Activated CD4-positive, alpha-beta T cell treated with anti-CD3 and anti-CD28 coated beads for 36 hours (primary cell): ENCODE measurements around the gene TNP2. TPM values are rescaled to one million over a fixed set of nuclear protein-coding genes. Genes with fewer than 3 reads are reported as not detected.
"Not testable (repeated sequence)": the region's sequence is repeated elsewhere in the genome, so short reads cannot be mapped to it uniquely, and the experiment has no call there.

Source experiments
- ATAC-seq: fragments of 200-7000 bp; cut with Tn5 transposase; one replicate; pipeline ENCODE4 v1.10.0; 2021; ENCODE audit warnings: mild to moderate bottlenecking, moderate library complexity
- CTCF ChIA-PET: fragments of 350-600 bp; sonication (Branson Sonifier 250); formaldehyde crosslinking; loops from one replicate; lab custom pipeline; 2021; ENCODE audit warnings: antibody characterized with exemption; lab: Charles Lee
- POLR2A ChIA-PET: fragments of 350-600 bp; sonication (Branson Sonifier 250); formaldehyde crosslinking; loops from one replicate; lab custom pipeline; 2021; ENCODE audit warnings: antibody characterized with exemption, inconsistent platforms; lab: Charles Lee
- DNase-seq: peaks from one replicate; pipeline ENCODE4 v3.0.0-alpha.2; 2020
- H3K27ac Mint-ChIP-seq: one replicate; pipeline ENCODE4 v1.8.0; 2021; ENCODE audit warnings: mixed read lengths
- H3K27me3 Mint-ChIP-seq: one replicate; pipeline ENCODE4 v1.8.0; 2021; ENCODE audit warnings: mixed read lengths
- H3K36me3 Mint-ChIP-seq: one replicate; pipeline ENCODE4 v1.8.0; 2021; ENCODE audit warnings: low read depth, mixed read lengths
- H3K4me1 Mint-ChIP-seq: one replicate; pipeline ENCODE4 v1.8.0; 2021; ENCODE audit warnings: mixed read lengths
- H3K4me3 Mint-ChIP-seq: one replicate; pipeline ENCODE4 v1.8.0; 2021; ENCODE audit warnings: mild to moderate bottlenecking, moderate library complexity, mixed read lengths
- H3K9me3 Mint-ChIP-seq: one replicate; pipeline ENCODE4 v1.8.0; 2021; ENCODE audit warnings: low read depth, mixed read lengths
- intact Hi-C, 2 experiments: fragments of 100-400 bp; cut with DNase I in 1 of 2; cut with micrococcal nuclease in 1 of 2; formaldehyde crosslinking; loops; one replicate each; pipeline versions ENCODE4 v1.14.2 to v1.15.1; 2022 to 2024; cut with DNase I, micrococcal nuclease
- total RNA-seq, 2 experiments: library from RNA; stranded (reverse); gene quantifications; one replicate each; pipeline ENCODE4 v1.2.3, GENCODE V29; 2021

Gene TNP2
- total RNA-seq, 2 experiments from 2014 or later = not detected

GRCh38 chr16:11290102-11290893 is 21.2 kb upstream of the TNP2 start:
- CTCF ChIA-PET = no interaction called here
- peaks cover 2% of the 10 kb centered on the region for H3K27me3 Mint-ChIP-seq
- H3K36me3 Mint-ChIP-seq = no peaks in the 10 kb centered on the region
- no peak for ATAC-seq
- intact Hi-C loops = no loop called here
- H3K9me3 Mint-ChIP-seq = no peaks in the 10 kb centered on the region
- H3K4me3 Mint-ChIP-seq = no peak overlapping the region
- DNase-seq = no peak
- no peak overlapping the region for H3K27ac Mint-ChIP-seq
- POLR2A ChIA-PET = no interaction called here
- peaks cover 20% of the 10 kb centered on the region for H3K4me1 Mint-ChIP-seq

GRCh38 chr16:11289696-11290095 is 20.6 kb upstream of the TNP2 start:
- POLR2A ChIA-PET, intact Hi-C loops, CTCF ChIA-PET, H3K4me3 Mint-ChIP-seq, H3K9me3 Mint-ChIP-seq, H3K27ac Mint-ChIP-seq, ATAC-seq, H3K36me3 Mint-ChIP-seq, H3K27me3 Mint-ChIP-seq, DNase-seq: not testable (repeated sequence)
- peaks cover 22% of the 10 kb centered on the region for H3K4me1 Mint-ChIP-seq

- CTCF ChIA-PET = no interaction called here
- Mint-ChIP-seq H3K9me3 (no peaks in the 10 kb centered on the region), H3K27me3 (peaks cover 2% of the 10 kb centered on the region), H3K4me3 (no peak overlapping the region), H3K4me1 (peaks cover 22% of the 10 kb centered on the region), H3K27ac (no peak overlapping the region), H3K36me3 (no peaks in the 10 kb centered on the region)
- DNase-seq (no peak), ATAC-seq (no peak)
- intact Hi-C loops = no loop called here
- POLR2A ChIA-PET = no interaction called here
These were observed 20.1 kb upstream of the TNP2 start for GRCh38 chr16:11289202-11289601.

- ChIA-PET POLR2A (no interaction called here), CTCF (interaction anchor here (0.7 kb wide), 1 partner anchor 68 kb away, joined by 3 read pairs; no protein-coding TSS in a partner anchor)
- Mint-ChIP-seq H3K9me3 (no peaks in the 10 kb centered on the region), H3K4me3 (no peak overlapping the region), H3K4me1 (peaks cover 22% of the 10 kb centered on the region), H3K36me3 (no peaks in the 10 kb centered on the region), H3K27ac (peak overlapping the region; percentile 1), H3K27me3 (peaks cover 2% of the 10 kb centered on the region)
- peak; percentile 85 for ATAC-seq
- intact Hi-C loops = no loop called here
- no peak for DNase-seq
These were observed 16.7 kb upstream of the TNP2 start for GRCh38 chr16:11285842-11286241.

GRCh38 chr16:11283820-11284248 is 14.7 kb upstream of the TNP2 start:
- H3K4me3 Mint-ChIP-seq = no peak overlapping the region
- H3K27me3 Mint-ChIP-seq = no peaks in the 10 kb centered on the region
- no peak overlapping the region for H3K27ac Mint-ChIP-seq
- H3K9me3 Mint-ChIP-seq = no peaks in the 10 kb centered on the region
- peaks cover 22% of the 10 kb centered on the region for H3K4me1 Mint-ChIP-seq
- H3K36me3 Mint-ChIP-seq = no peaks in the 10 kb centered on the region
- no peak for DNase-seq
- intact Hi-C loops = no loop called here
- no peak for ATAC-seq
- CTCF ChIA-PET = interaction anchor here (0.8 to 1.8 kb wide), 3 partner anchors 88 to 320 kb away, joined by 3 to 6 read pairs (median 5); no protein-coding TSS in a partner anchor
- POLR2A ChIA-PET = no interaction called here

- Mint-ChIP-seq H3K4me1 (peaks cover 8% of the 10 kb centered on the region), H3K27me3 (no peaks in the 10 kb centered on the region), H3K9me3 (no peaks in the 10 kb centered on the region), H3K36me3 (no peaks in the 10 kb centered on the region), H3K27ac (no peak within 1 kb of the TSS), H3K4me3 (no peak within 1 kb of the TSS)
- ChIA-PET POLR2A (no interaction called here), CTCF (no interaction called here)
- ATAC-seq (no peak), DNase-seq (no peak)
- intact Hi-C loops = no loop called here
These were observed 11.7 kb upstream of the TNP2 start, which contains the start of gene PRM1 for GRCh38 chr16:11280616-11281522. PRM1 (minus strand) TSS chr16:11281330; CDS start chr16:11281238, 92 bp downstream.

GRCh38 chr16:11278681-11279628 is 9.8 kb upstream of the TNP2 start:
- no peaks in the 10 kb centered on the region for H3K9me3 Mint-ChIP-seq
- no peaks in the 10 kb centered on the region for H3K27me3 Mint-ChIP-seq
- POLR2A ChIA-PET = no interaction called here
- no peaks in the 10 kb centered on the region for H3K4me1 Mint-ChIP-seq
- no peak overlapping the region for H3K27ac Mint-ChIP-seq
- H3K4me3 Mint-ChIP-seq = no peak overlapping the region
- peak; percentile 23 for ATAC-seq
- intact Hi-C loops = no loop called here
- CTCF ChIA-PET = interaction anchor here (0.6 to 0.7 kb wide), 2 partner anchors 311 to 343 kb away, joined by 3 read pairs; no protein-coding TSS in a partner anchor
- DNase-seq = no peak
- H3K36me3 Mint-ChIP-seq = no peaks in the 10 kb centered on the region

GRCh38 chr16:11277607-11278337 is 8.6 kb upstream of the TNP2 start:
- H3K36me3 Mint-ChIP-seq = no peaks in the 10 kb centered on the region
- H3K27ac Mint-ChIP-seq = no peak overlapping the region
- H3K9me3 Mint-ChIP-seq = no peaks in the 10 kb centered on the region
- DNase-seq = no peak
- ChIA-PET CTCF (interaction anchor here (0.6 to 0.7 kb wide), 3 partner anchors 114 to 429 kb away, joined by 3 to 4 read pairs (median 3); no protein-coding TSS in a partner anchor), POLR2A (no interaction called here)
- intact Hi-C loops = no loop called here
- ATAC-seq = no peak
- no peak overlapping the region for H3K4me3 Mint-ChIP-seq
- no peaks in the 10 kb centered on the region for H3K4me1 Mint-ChIP-seq
- H3K27me3 Mint-ChIP-seq = no peaks in the 10 kb centered on the region

GRCh38 chr16:11276896-11277593 is 7.9 kb upstream of the TNP2 start:
- H3K36me3 Mint-ChIP-seq = no peaks in the 10 kb centered on the region
- DNase-seq (no peak), ATAC-seq (no peak)
- CTCF ChIA-PET = interaction anchor here (0.6 kb wide), 2 partner anchors 113 to 438 kb away, joined by 3 read pairs; no protein-coding TSS in a partner anchor
- H3K4me1 Mint-ChIP-seq = no peaks in the 10 kb centered on the region
- H3K27ac Mint-ChIP-seq = no peak overlapping the region
- POLR2A ChIA-PET = no interaction called here
- H3K4me3 Mint-ChIP-seq = no peak overlapping the region
- H3K27me3 Mint-ChIP-seq = no peaks in the 10 kb centered on the region
- intact Hi-C loops = no loop called here
- H3K9me3 Mint-ChIP-seq = no peaks in the 10 kb centered on the region
